Uterus (tissue), 2 donors: ENCODE data around the gene UVSSA.

ENCODE experiments used
- POLR2A ChIP-seq, 2 donors: fragments of 450-650 bp; IDR thresholded peaks; one replicate each; pipeline ENCODE4 v1.6.1; 2016; ENCODE audit warnings: antibody characterized with exemption in 2 of 2, mild to moderate bottlenecking in 1 of 2, moderate library complexity in 1 of 2
- TF ChIP-seq, protein P1 (sequence below), 4 experiments: fragments of 200-600 bp in 2 of 4; fragments of 450-650 bp in 2 of 4; sonication (generic) in 2 of 4; IDR thresholded peaks; one replicate each; pipeline ENCODE4 v1.5.1; 2016 to 2019; ENCODE audit warnings: antibody characterized with exemption in 4 of 4, mild to moderate bottlenecking in 2 of 4, moderate library complexity in 1 of 4

DNA sequence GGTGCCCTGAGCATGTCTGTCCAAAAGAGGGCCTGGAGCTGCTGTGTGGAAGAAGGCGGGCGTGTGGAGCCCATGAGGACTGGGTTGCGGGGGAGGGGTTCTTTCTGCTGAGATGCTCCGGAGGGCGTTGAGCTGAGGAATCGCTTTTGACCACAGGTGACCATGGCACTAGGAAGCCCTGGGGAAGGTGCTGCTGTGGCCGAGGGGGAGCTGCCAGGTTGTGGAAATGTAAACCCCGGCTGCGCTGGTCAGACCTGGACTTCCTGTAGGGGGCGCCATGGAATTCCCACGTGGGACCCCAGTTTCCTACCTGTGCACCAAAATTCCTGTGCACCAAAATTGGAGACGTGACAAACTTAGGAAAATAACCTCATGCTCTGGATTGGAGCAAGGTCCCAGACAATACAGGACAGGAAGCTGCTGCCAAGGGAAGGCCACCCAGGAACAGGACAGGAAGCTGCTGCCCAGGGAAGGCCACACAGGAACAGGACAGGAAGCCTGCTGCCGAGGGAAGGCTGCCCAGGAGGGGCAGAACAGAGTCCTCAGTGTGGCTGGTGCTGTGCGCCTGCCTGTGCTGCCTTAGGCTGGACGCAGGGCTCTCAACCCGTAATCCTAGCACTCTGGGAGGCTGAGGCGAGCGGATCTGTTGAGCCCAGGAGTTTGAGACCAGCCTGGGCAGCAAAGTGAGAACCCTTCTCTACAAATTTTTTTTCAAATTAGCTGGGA is 28.4 kb upstream of the UVSSA start:
- TF ChIP-seq, protein P1, sequence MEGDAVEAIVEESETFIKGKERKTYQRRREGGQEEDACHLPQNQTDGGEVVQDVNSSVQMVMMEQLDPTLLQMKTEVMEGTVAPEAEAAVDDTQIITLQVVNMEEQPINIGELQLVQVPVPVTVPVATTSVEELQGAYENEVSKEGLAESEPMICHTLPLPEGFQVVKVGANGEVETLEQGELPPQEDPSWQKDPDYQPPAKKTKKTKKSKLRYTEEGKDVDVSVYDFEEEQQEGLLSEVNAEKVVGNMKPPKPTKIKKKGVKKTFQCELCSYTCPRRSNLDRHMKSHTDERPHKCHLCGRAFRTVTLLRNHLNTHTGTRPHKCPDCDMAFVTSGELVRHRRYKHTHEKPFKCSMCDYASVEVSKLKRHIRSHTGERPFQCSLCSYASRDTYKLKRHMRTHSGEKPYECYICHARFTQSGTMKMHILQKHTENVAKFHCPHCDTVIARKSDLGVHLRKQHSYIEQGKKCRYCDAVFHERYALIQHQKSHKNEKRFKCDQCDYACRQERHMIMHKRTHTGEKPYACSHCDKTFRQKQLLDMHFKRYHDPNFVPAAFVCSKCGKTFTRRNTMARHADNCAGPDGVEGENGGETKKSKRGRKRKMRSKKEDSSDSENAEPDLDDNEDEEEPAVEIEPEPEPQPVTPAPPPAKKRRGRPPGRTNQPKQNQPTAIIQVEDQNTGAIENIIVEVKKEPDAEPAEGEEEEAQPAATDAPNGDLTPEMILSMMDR (IDR thresholded peaks at IDR 0.05): no peak
- TF ChIP-seq POLR2A (IDR thresholded peaks at IDR 0.05): no peak
